ENCODE data around the gene SFN. TPM values are rescaled to one million over a fixed set of nuclear protein-coding genes. Genes with fewer than 3 reads are reported as not detected.

SFN gene
- total and polyA plus RNA-seq, 2 of the 13 experiments (the other 11 are each of a cell fraction or from before 2014, with no cell fraction given), result 4.3 to 5.6 TPM

- no TSS peak for BruUV-seq (replicated peaks)
- intact Hi-C loops (cut with micrococcal nuclease; ENCODE audit: unreplicated experiment), result no loop called here
- peak within 1 kb of the TSS; percentile 89 for H3K9ac ChIP-seq (ENCODE audit: insufficient read depth, low read depth, low read length)
- ATAC-seq (peak; percentile 94), FAIRE-seq (peak; percentile 88), DNase-seq (ENCODE audit: low spot score) (peak; percentile 73)
- ChIA-PET POLR2A (interaction anchor here (0.6 to 3.0 kb wide), 29 partner anchors 8 to 191 kb away, joined by 3 to 65 read pairs (median 6); partner anchors contain the start of genes GPATCH3, KDF1, NR0B2 and TRNP1), CTCF (ENCODE audit: low intra/inter-chr PET ratio, low total read pairs) (no interaction called here)
- peak within 1 kb of the TSS; percentile 84 for H3K27ac ChIP-seq (ENCODE audit: extremely low read length, insufficient read depth, low read length)
- peaks cover 32% of the 10 kb centered on the region for H3K4me1 ChIP-seq (ENCODE audit: insufficient read depth, low read length)
- peak within 1 kb of the TSS; percentile 80 to 99 (median 95) for H3K4me3 ChIP-seq (replicated peaks in 1 of 3; ENCODE audit: insufficient read depth in 1 of 3, low read depth in 2 of 3, low read length in 3 of 3)
- H2AFZ ChIP-seq (ENCODE audit: low read length), result no peak within 1 kb of the TSS
- peaks cover 17 to 60% of the 10 kb centered on the region in 2 experiments; a peak in 4 of 5 replicates for H3K36me3 ChIP-seq (replicated peaks in 1 of 2; ENCODE audit: control insufficient read depth in 1 of 2, insufficient read depth in 2 of 2, low read length in 2 of 2)
- H3K79me2 ChIP-seq (ENCODE audit: insufficient read depth, low read length), result peaks cover 17% of the 10 kb centered on the region
- no peaks in the 10 kb centered on the region for H4K20me1 ChIP-seq (ENCODE audit: insufficient read depth, low read length)
- no peaks in the 10 kb centered on the region for H3K27me3 ChIP-seq (ENCODE audit: control insufficient read depth in 1 of 2, insufficient read depth in 2 of 2, low read length in 2 of 2)
- peak within 1 kb of the TSS; percentile 91 for H3K4me2 ChIP-seq (ENCODE audit: low read depth, low read length)
- 1% methylated on average over 27 of the region's 89 CpGs for WGBS (ENCODE audit: low lambda C conversion rate)
- H3K9me3 ChIP-seq (ENCODE audit: low read length), result no peaks in the 10 kb centered on the region
- in situ Hi-C loops (cut with HindIII; ENCODE audit: extremely low pct_ligation_motif_present, low pct_unique_long_range_greater_than_20kb), result no loop called here
- TF ChIP-seq ZNF557 (CRISPR knock-in tag; IDR thresholded peaks at IDR 0.05) (no peak), AGO2 (optimal IDR thresholded peaks at IDR 0.05; ENCODE audit: low read depth, low read length) (peak; percentile 100), PAF1 (CRISPR knock-in tag; IDR thresholded peaks at IDR 0.05) (peak; percentile 94), ARID2 (CRISPR knock-in tag; IDR thresholded peaks at IDR 0.05; ENCODE audit: borderline replicate concordance) (0 out of 2 replicates have a peak, but pooled peaks have one; percentile 62), ZNF839 (CRISPR knock-in tag; IDR thresholded peaks at IDR 0.05; ENCODE audit: borderline replicate concordance) (no peak; the same call in 1 of the 2 replicates), KDM3A (CRISPR knock-in tag; IDR thresholded peaks at IDR 0.05; ENCODE audit: low read depth) (no peak), ZNF703 (CRISPR knock-in tag; IDR thresholded peaks at IDR 0.05; ENCODE audit: borderline replicate concordance) (no peak), ZNF329 (CRISPR knock-in tag; IDR thresholded peaks at IDR 0.05; ENCODE audit: low read depth) (peak; percentile 87; the same call in 1 of the 2 replicates), ZNF3 (CRISPR knock-in tag; IDR thresholded peaks at IDR 0.05) (no peak), SP2 (CRISPR knock-in tag; IDR thresholded peaks at IDR 0.05) (peak; percentile 90), TAF1 (CRISPR knock-in tag; IDR thresholded peaks at IDR 0.05) (peak; percentile 86), ZNF253 (CRISPR knock-in tag; IDR thresholded peaks at IDR 0.05; ENCODE audit: borderline replicate concordance) (peak; percentile 96; the same call in 1 of the 2 replicates), ZNF7 (CRISPR knock-in tag; IDR thresholded peaks at IDR 0.05) (no peak; the same call in 1 of the 2 replicates), SMAD1 (CRISPR knock-in tag; IDR thresholded peaks at IDR 0.05; ENCODE audit: borderline replicate concordance, low read depth) (peak; percentile 95; the same call in 1 of the 2 replicates), ZNF124 (CRISPR knock-in tag; IDR thresholded peaks at IDR 0.05) (peak; percentile 60; the same call in 1 of the 2 replicates), ZSCAN9 (CRISPR knock-in tag; IDR thresholded peaks at IDR 0.05; ENCODE audit: borderline replicate concordance) (no peak), DNMT1 (CRISPR knock-in tag; IDR thresholded peaks at IDR 0.05) (0 out of 2 replicates have a peak, but pooled peaks have one; percentile 42), KDM2A (CRISPR knock-in tag; IDR thresholded peaks at IDR 0.05; ENCODE audit: borderline replicate concordance, low read depth) (peak; percentile 100), ZZZ3 (CRISPR knock-in tag; IDR thresholded peaks at IDR 0.05; ENCODE audit: borderline replicate concordance) (peak; percentile 87; the same call in 1 of the 2 replicates), GABPA (IDR thresholded peaks at IDR 0.05; ENCODE audit: low read depth, low read length) (peak; percentile 85), GABPA (CRISPR knock-in tag; IDR thresholded peaks at IDR 0.05; ENCODE audit: low read depth) (peak; percentile 95)
- TF ChIP-seq, protein P1, sequence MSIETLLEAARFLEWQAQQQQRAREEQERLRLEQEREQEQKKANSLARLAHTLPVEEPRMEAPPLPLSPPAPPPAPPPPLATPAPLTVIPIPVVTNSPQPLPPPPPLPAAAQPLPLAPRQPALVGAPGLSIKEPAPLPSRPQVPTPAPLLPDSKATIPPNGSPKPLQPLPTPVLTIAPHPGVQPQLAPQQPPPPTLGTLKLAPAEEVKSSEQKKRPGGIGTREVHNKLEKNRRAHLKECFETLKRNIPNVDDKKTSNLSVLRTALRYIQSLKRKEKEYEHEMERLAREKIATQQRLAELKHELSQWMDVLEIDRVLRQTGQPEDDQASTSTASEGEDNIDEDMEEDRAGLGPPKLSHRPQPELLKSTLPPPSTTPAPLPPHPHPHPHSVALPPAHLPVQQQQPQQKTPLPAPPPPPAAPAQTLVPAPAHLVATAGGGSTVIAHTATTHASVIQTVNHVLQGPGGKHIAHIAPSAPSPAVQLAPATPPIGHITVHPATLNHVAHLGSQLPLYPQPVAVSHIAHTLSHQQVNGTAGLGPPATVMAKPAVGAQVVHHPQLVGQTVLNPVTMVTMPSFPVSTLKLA (IDR thresholded peaks at IDR 0.05), result no peak
- TF ChIP-seq, protein P2, sequence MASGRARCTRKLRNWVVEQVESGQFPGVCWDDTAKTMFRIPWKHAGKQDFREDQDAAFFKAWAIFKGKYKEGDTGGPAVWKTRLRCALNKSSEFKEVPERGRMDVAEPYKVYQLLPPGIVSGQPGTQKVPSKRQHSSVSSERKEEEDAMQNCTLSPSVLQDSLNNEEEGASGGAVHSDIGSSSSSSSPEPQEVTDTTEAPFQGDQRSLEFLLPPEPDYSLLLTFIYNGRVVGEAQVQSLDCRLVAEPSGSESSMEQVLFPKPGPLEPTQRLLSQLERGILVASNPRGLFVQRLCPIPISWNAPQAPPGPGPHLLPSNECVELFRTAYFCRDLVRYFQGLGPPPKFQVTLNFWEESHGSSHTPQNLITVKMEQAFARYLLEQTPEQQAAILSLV (CRISPR knock-in tag; IDR thresholded peaks at IDR 0.05; ENCODE audit: borderline replicate concordance), result peak; percentile 89
These were observed 26.9 kb downstream of the SFN start, which contains the start of gene GPN2 for GRCh38 chr1:26889551-26890466. Gene GPN2, minus strand, starts transcription at chr1:26890283. Its CDS starts 187 bp downstream, at chr1:26890096.

All from HepG2 (cell line).